GM18526 (cell line): ENCODE measurements around the gene PYGL.

ENCODE experiments used
- POLR2A ChIP-seq: IDR thresholded peaks from 3 replicates; pipeline ENCODE4 v1.6.1; 2011; ENCODE audit not compliant: insufficient read length; ENCODE audit errors: extremely low read depth

Gene PYGL

DNA sequence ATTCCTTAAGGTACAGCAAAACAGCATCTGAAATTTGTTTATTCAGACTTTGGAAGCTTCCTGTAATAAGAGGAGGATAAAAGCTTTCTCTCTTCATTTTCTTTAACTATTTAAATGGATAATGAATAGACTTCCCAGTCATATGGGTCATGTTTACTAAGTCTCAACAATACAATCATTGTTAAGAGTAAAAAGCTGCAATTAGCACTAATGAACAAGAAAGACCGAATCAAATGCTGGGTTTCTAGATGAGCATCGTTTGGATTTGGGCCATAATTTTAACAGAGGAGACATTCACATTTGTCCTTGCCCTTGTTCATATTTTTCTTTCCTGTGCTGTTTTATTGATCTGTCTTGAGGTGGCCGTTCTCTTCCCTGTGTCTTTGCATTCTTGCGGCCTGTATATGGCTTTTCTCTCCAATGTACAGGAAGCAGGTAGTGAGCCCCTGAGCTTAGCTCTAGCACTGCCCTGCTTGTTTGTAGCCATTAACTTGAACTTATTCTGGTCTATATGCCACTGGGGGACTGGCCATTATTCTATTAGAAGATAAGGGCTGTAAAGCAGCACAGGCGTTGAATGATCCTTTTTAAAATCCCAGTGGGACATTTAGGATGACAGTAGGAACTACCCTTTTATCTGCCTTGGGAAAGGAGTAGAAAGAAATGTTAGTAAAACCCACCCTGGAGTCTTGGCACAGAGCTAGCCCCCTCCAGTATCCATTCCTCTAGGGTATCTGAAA lies 37.8 kb downstream of the PYGL start:
- no peak for TF ChIP-seq POLR2A

- TF ChIP-seq POLR2A = no peak
Observed at GRCh38 chr14:50904719-50905118, 39.6 kb downstream of the PYGL start.

GRCh38 chr14:50901361-50901760 lies 42.9 kb downstream of the PYGL start:
- no peak for TF ChIP-seq POLR2A

DNA sequence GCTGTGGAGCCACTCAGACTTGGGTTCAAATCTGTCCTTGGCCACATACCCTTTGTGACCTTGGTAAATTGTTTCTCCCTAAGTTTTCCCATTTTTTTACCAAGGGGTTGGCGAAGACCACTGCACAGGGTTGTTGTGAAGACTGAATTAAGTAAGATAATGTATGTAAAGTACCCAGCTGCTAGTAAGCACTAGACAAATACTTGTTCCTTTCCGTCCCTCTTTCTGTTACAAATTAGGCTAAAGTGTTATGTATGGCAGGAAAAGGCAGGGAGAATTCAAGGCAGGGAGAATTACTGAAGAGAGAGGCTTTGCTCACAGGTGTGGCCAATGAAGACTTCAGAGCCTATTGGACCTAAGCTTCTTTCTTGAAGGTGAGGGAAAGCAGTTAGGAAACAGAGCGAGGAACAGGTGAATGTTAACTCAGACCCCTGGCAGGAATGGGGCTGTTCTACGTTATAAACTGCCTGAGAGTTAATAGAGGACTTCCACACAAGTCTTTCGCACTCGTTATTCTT lies 46.6 kb downstream of the PYGL start:
- no peak for TF ChIP-seq POLR2A

GRCh38 chr14:50892255-50892654 lies 52.0 kb downstream of the PYGL start:
- TF ChIP-seq POLR2A = no peak

DNA sequence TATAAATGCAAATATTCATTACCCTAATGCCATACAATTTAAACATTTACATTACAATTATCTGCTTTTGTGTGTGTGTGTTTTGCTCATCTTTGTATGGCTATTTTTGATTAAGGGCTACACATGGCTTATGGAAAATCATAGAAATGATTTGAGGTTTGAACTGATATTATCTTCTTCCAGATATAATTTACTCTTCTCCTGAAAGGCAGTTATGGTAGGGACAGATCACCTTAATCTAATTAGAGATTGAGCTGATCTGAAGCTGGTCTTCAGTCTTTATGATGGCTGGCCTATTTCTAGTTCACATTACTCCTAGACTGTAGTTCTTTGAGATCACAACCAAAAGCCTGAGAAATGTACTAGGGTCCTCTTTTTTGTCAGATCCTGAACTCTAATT lies 56.8 kb downstream of the PYGL start:
- TF ChIP-seq POLR2A = no peak

GRCh38 chr14:50883827-50884197 lies 60.5 kb downstream of the PYGL start:
- no peak for TF ChIP-seq POLR2A

DNA sequence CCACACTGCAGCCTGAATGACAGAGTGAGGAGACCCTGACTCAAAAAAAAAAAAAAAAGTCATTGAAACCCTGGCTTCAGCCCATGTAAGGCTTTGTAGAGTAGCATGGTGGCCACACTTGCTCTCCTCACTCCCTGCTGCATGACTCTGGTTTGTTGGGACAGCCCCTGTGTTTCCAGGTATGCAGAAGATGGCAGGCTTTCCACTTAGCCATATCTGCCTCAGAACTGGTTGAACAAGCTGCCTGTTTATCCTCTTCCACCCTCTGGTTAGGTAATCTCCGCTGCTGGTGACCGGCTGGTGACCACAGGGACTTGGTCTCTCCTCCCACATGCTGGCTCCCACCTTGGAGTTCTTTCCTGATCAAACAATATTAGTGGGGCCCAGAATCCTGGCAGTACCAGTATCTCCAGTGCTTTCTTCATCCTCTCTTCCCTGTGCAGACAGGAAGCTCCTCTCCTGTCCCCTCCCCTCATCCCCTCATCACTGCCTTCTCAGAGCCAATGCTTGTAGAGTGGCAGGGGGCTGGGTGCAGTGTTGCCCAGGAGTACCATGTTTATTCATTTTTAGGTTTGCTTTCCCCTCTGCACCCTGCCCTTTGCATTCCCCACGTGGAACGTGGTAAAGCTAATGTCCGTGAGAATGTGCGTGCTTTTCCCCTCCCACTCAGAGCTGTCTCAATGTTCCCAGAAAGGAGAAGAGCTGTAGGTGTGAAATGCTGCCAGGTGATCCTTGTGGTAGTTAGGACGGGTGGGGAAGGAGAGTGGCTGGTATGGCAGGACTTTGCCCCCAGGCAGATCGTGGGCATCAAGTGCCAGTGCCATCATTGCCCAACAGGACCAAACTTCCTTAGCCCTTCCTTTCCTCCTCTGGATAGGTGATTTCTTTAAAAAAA lies 61.1 kb downstream of the PYGL start:
- TF ChIP-seq POLR2A = no peak

GRCh38 chr14:50875359-50876070 lies 68.8 kb downstream of the PYGL start:
- no peak for TF ChIP-seq POLR2A

DNA sequence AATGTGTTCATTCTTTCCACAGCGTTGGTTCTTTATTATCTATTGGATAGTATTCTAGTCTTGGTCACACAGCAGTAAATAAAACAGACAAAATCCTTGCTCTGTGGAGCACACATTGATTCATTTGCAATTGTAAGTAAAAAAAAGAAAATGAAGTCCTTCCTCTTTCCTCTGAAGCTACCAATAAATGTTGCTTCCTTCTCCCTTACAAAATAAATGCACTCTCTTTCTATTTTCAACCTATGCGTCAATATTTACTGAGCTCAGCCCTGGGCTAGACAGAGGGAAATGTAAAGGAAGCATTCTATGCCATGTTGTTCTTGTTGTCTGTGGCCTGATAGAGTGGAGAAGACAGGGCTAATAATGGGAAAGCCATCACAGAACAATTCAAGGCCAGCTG lies 69.5 kb downstream of the PYGL start:
- no peak for TF ChIP-seq POLR2A

DNA sequence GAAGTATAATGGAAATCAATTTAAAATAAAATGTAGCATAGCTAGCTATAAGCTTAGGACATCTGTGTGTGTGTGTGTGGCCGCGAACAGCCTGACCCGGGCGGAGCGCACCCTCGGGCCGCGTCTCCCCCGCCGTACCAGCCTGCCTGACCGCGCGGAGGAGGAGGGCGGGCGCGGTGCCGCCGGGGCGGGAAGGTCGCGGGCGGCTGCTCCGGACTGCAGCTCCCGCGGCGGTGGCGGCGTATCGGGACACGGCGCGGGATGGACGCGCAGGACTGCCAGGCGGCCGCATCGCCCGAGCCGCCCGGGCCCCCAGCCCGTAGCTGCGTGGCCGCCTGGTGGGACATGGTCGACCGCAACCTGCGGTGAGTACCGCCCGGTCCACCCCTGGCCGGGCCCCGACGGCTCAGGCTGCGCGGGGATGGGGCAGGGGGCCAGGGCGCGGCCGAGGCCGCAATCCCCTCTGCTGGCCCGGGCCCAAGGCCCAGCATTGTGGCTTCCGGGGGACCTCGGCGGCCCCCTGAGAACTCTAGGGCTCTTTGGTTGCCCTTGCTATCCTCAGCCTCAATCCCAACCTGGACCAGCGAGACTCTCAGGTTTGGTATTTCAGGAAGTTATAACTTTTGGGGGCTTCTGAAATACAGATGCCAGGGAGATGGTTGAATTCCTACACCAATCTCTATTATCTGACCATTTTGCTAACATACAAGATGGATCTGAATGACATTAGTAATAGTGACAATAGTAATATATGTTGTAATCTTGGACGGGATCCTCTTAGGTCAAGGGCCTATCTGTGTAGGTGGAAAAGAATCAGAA lies 72.2 kb downstream of the PYGL start, which contains the start of gene ABHD12B:
Gene ABHD12B (plus strand): TSS at position 140 of the 819 bp plus-strand sequence. CDS start 122 bp downstream, at position 262.
- no peak for TF ChIP-seq POLR2A

DNA sequence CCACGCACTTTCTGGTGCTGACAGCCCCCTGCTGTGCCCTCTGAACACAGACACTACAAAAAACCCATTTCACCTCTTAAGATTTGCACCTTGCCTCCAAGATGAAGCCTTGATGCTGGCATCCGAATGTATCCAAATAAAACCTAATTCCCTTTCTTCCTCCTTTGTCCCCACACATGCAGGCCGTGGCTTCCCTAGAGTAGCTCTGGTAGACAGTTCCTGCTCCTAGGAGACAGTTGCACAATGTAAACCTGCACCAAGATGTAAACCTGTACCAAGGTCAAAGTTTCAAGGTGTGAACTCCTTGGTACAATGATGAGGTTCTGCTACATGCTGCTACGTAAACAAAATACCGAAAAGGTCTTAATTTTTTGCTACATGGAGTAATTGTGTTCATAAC lies 73.1 kb downstream of the PYGL start:
- TF ChIP-seq POLR2A = no peak

DNA sequence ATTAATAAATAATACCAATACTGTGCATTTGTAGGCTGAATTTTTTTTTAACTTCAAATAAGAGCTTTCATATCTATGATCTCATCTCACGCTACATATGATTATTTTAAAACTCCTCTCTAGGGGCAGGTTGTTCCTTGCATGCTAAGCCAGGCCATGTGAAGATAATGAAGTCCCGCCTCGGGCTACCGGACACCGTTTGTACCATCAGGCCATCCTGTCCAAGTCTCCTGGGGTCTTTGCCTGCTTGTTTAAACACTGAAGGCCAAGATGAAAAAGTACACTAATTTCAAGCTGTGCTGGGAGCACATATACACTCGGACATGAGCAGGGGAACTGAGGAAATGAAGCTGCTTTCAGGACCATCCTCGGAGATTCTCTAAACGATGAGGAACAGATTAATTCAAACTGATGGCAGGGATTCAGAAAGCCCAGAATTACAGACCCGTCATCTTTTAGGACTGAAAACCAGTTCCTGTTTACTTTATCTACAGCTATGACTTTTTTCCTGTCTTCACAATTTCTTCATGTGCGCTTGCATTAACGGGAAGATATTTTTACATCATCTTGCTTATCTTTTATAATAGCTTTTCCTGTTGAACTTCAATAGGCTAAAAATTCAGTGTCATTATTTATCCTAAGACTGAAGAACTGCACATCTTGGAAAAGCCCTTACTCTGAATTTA lies 78.7 kb downstream of the PYGL start:
- no peak for TF ChIP-seq POLR2A

DNA sequence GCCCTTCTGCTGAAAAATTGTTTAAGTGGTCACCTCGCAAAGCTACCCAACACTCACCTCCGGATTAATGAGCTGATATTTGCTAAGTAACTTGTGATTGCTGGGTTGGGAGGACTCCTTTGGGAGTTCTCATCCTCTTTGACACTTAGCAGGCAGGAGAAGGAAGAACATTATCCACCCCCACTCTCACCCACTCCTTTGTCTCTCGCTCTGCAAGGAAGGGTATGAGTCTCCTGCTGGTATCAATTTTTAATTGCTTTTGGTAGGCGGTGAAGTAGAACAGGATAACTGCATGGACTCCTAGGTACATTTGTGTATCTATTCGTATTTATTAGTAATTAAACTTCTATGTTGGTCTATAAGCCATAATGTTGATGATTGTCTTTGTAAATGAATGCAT lies 79.3 kb downstream of the PYGL start:
- no peak for TF ChIP-seq POLR2A

DNA sequence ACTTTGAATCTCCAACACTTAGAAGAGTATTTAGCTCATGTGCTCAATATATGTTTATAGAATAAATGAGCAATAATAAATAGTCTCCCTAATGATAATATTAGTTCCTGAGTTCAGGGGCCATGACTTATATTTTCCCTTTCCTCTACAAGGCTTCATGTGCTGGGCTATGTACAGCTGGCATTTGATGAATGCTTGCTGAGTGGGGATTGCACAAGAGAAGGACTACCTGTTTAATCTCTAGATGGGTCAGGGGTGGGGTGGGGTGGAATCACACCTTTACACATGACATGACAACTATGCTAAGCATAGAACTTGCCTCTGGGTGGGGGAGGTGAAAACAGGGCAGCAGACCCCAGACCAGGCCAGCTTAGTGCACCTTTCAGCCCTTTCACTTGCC lies 80.0 kb downstream of the PYGL start:
- TF ChIP-seq POLR2A = no peak
